GM23248 (cell line): ENCODE measurements around the gene FGF1. TPM values are rescaled to one million over a fixed set of nuclear protein-coding genes. Genes with fewer than 3 reads are reported as not detected.
A peak's percentile ranks its signal among the peaks of the same experiment; 100 is the strongest.

Experiments used
- DNase-seq: peaks from one replicate; pipeline ENCODE4 v3.0.0-alpha.2; 2015
- H2AFZ ChIP-seq: fragments of 200-600 bp; sonication (generic); 2 replicates; pipeline ENCODE4 v1.6.1; 2016; ENCODE audit warnings: antibody characterized with exemption
- H3F3A ChIP-seq: fragments of 200-600 bp; sonication (generic); 2 replicates; pipeline ENCODE4 v1.6.1; 2016; ENCODE audit warnings: mild to moderate bottlenecking, antibody characterized with exemption, mixed run types; ENCODE audit not compliant: insufficient read depth
- H3K27ac ChIP-seq: fragments of 200-600 bp; sonication (generic); 2 replicates; pipeline ENCODE4 v1.5.1; 2016; ENCODE audit warnings: mild to moderate bottlenecking
- H3K27me3 ChIP-seq: fragments of 200-600 bp; sonication (generic); replicated peaks from 2 replicates; pipeline ENCODE4 v1.6.1; 2016; ENCODE audit warnings: mild to moderate bottlenecking; ENCODE audit not compliant: insufficient read depth
- H3K36me3 ChIP-seq: fragments of 200-600 bp; sonication (generic); 2 replicates; pipeline ENCODE4 v1.6.1; 2016; ENCODE audit warnings: low read depth, mild to moderate bottlenecking
- H3K4me1 ChIP-seq: fragments of 200-600 bp; sonication (generic); 2 replicates; pipeline ENCODE4 v1.6.1; 2016; ENCODE audit warnings: mild to moderate bottlenecking; ENCODE audit not compliant: insufficient read depth
- H3K4me2 ChIP-seq: fragments of 200-600 bp; sonication (generic); one replicate; pipeline ENCODE4 v1.6.1; 2016; ENCODE audit warnings: mild to moderate bottlenecking; ENCODE audit not compliant: unreplicated experiment
- H3K4me3 ChIP-seq: fragments of 200-600 bp; sonication (generic); 2 replicates; pipeline ENCODE4 v1.5.1; 2016; ENCODE audit warnings: mild to moderate bottlenecking
- H3K79me2 ChIP-seq: fragments of 200-600 bp; sonication (generic); 2 replicates; pipeline ENCODE4 v1.6.1; 2016; ENCODE audit warnings: mild to moderate bottlenecking; ENCODE audit not compliant: insufficient read depth
- H3K9ac ChIP-seq: fragments of 200-600 bp; sonication (generic); 2 replicates; pipeline ENCODE4 v1.6.1; 2016; ENCODE audit warnings: mild to moderate bottlenecking
- H3K9me2 ChIP-seq: fragments of 200-600 bp; sonication (generic); 2 replicates; pipeline ENCODE4 v1.6.1; 2016; ENCODE audit warnings: mixed run types, mild to moderate bottlenecking, moderate library complexity; ENCODE audit not compliant: insufficient read depth
- H3K9me3 ChIP-seq: fragments of 200-600 bp; sonication (generic); one replicate; pipeline ENCODE4 v1.6.1; 2017; ENCODE audit warnings: low read depth
- H4K20me1 ChIP-seq: fragments of 200-600 bp; sonication (generic); 2 replicates; pipeline ENCODE4 v1.6.0; 2016; ENCODE audit not compliant: insufficient read depth
- EZH2 ChIP-seq: fragments of 200-600 bp; sonication (generic); IDR thresholded peaks from 2 replicates; pipeline ENCODE4 v1.6.1; 2018; ENCODE audit warnings: antibody characterized with exemption, mild to moderate bottlenecking; ENCODE audit not compliant: insufficient read depth, poor library complexity, severe bottlenecking
- EZH2phosphoT487 ChIP-seq: fragments of 200-600 bp; sonication (generic); IDR thresholded peaks from 2 replicates; pipeline ENCODE4 v1.6.1; 2018; ENCODE audit warnings: antibody characterized with exemption, moderate library complexity, mild to moderate bottlenecking, low read depth; ENCODE audit not compliant: insufficient read depth
- WGBS, 2 experiments: methylation state at CpG; one replicate each; pipeline ENCODE4 v1.1.6; 2015 to 2017; ENCODE audit warnings: low lambda C conversion rate in 2 of 2, low coverage in 1 of 2; ENCODE audit errors: missing lambda C conversion rate in 2 of 2; 5-methylcytosine and 5-hydroxymethylcytosine counted together
- in situ Hi-C: fragments of 300-500 bp; cut with MboI; formaldehyde crosslinking; loops from 2 replicates; pipeline ENCODE4 v1.15.0; 2020
- polyA plus RNA-seq: library from polyadenylated mRNA; unstranded; fragments of >200 nt; fragmentation: Nextera tagmentation; extraction: Ambion mirVana; gene quantifications from 2 replicates; pipeline ENCODE4 v1.2.1, GENCODE V29; 2016
- total RNA-seq: library from RNA; depleted of rRNA; stranded (reverse); fragments of >200 nt; shearing (Covaris generic); gene quantifications from 2 replicates; pipeline ENCODE4 v1.2.3, GENCODE V29; 2014

The FGF1 gene
- total and polyA plus RNA-seq, 2 experiments from 2014 or later: 13.8 to 29.6 TPM

DNA sequence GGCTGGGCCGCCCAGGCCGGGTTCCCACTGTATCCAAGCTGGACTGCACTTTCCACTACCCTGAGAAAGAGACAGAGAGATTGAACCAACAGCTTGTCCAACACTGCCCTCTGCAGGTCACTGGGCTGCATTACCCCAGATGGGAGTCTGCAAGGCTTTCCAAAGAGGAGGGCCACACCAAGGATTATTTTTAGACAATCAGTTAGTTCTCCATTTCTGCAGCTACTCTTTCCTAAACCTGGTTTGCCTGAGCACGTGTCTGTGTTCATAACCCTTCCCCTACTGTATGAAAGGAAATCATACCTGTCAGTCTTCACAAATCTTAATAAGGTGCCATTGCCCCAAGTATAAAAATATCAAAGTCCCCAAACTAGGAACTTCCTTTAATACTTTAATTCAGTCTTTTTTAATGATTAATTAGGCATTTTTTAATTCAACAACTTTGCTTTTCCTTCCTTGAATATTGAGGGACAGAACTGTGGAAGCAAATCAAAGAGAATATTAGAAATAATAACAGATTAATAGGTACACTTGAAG is 13.4 kb upstream of the FGF1 start:
- H3F3A ChIP-seq: peaks cover 18% of the 10 kb centered on the region
- H3K79me2 ChIP-seq: no peaks in the 10 kb centered on the region
- H3K4me3 ChIP-seq: no peak overlapping the region
- no peak overlapping the region for H3K4me2 ChIP-seq
- no peaks in the 10 kb centered on the region for H3K9me3 ChIP-seq
- H3K9me2 ChIP-seq: no peaks in the 10 kb centered on the region
- H3K27ac ChIP-seq: no peak overlapping the region
- H2AFZ ChIP-seq: peak overlapping the region; percentile 31; the same call in 1 of the 2 replicates
- DNase-seq: peak; percentile 87
- H3K36me3 ChIP-seq: no peaks in the 10 kb centered on the region
- H3K9ac ChIP-seq: no peak overlapping the region
- no peaks in the 10 kb centered on the region for H4K20me1 ChIP-seq
- in situ Hi-C loops: loop anchor here (5.0 to 25.0 kb wide), 2 partner anchors 87 to 537 kb away; no protein-coding TSS in a partner anchor
- H3K27me3 ChIP-seq: no peaks in the 10 kb centered on the region
- H3K4me1 ChIP-seq: peaks cover 23% of the 10 kb centered on the region
- WGBS, 2 experiments: 0 to 4% methylated on average over 3 of the region's 3 CpGs
- TF ChIP-seq EZH2phosphoT487: no peak
- TF ChIP-seq EZH2: no peak

DNA sequence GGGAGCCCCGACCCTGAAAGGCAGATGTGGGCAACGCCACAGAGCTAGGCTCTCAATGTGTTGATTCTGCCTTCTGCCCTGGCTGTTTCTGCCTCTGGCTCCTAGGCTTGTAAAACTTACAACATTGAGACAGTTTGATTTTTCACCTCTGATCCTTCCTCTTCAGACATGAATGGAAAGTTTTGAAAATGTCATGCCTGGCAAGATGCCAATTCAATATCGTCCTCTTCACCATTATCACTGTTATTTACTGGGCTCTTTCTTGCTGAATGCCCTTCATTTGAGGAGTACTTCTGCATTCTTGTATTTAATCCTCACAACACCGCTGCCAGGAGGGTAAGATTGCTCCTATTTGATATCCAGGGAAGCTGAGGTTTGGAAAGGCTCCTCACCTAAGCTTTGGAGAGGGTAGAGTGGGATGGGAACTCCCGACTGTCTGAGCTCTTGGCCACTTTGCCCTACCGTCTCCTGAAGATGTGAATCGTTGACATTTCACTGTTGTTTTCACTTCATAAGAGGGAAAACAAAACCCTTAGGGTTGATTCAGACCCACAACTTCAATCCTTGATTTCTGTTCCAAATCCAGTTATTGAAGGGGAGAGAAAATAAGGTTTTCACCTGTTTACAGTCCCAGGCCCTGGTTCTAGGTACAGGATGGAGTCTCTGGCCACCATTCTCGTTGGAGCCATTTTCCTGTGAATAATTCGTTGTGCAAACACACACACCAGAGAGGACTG is 12.7 kb upstream of the FGF1 start:
- TF ChIP-seq EZH2: no peak
- TF ChIP-seq EZH2phosphoT487: no peak
- in situ Hi-C loops: loop anchor here (5.0 to 25.0 kb wide), 2 partner anchors 86 to 536 kb away; no protein-coding TSS in a partner anchor
- H3K36me3 ChIP-seq: no peaks in the 10 kb centered on the region
- 54 to 56% methylated on average over 9 of the region's 9 CpGs for WGBS, 2 experiments
- H3K4me2 ChIP-seq: peak overlapping the region; percentile 38
- H3K9me3 ChIP-seq: no peaks in the 10 kb centered on the region
- no peaks in the 10 kb centered on the region for H3K27me3 ChIP-seq
- DNase-seq: no peak
- H3K9me2 ChIP-seq: no peaks in the 10 kb centered on the region
- H2AFZ ChIP-seq: peak overlapping the region; percentile 31; the same call in 1 of the 2 replicates
- H4K20me1 ChIP-seq: no peaks in the 10 kb centered on the region
- no peaks in the 10 kb centered on the region for H3K79me2 ChIP-seq
- peaks cover 23% of the 10 kb centered on the region for H3K4me1 ChIP-seq
- H3K27ac ChIP-seq: no peak overlapping the region
- H3K4me3 ChIP-seq: no peak overlapping the region
- no peak overlapping the region for H3K9ac ChIP-seq
- peaks cover 18% of the 10 kb centered on the region for H3F3A ChIP-seq

DNA sequence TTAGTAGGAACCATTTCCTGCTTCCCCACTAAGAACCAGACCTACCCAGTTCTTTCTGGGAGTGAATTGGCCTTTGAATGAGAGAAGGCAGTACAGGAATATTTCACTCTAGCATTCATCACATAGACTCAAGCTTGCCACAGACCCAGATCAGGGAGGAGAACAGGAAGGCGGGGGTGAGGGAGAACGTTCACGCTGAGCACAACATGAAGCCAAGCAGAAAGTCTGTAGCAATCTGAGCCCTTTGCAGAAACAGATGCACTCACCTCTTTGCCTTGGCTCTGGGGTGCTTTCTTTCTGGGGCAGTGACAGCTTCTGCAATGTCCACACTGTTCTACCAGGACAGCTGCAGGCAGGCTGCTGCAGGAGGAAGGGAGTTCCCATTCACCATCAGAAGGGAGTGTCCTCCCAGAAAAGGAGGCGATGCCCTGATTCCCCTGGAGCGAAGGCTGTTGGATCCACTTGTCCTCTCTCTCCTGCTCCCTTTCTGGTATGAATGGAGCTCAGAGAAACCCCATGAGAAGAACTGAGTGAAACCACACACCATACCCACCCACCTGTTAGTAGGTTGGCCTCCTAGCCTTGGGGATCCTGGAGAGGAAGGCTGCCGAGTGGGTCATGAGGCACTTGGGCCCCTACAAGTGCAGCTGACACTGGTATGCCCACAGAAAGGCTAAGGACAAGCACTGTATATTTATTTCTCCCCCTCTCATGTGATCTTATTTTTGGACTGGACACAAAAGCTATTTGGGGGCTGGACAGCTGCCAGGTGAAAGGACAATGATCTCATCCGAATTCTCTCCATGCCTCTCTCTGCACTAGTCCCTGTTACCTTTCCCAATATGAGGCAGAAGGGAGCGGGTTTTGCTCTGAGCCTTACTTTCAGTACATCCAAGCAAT is 11.7 kb upstream of the FGF1 start:
- Histone ChIP-seq H2AFZ (peak overlapping the region; percentile 76), H3K27me3 (no peaks in the 10 kb centered on the region), H3K9me3 (no peaks in the 10 kb centered on the region), H3F3A (peaks cover 18% of the 10 kb centered on the region), H3K9ac (peak overlapping the region; percentile 64), H3K36me3 (no peaks in the 10 kb centered on the region), H4K20me1 (no peaks in the 10 kb centered on the region), H3K4me1 (peaks cover 23% of the 10 kb centered on the region), H3K9me2 (no peaks in the 10 kb centered on the region), H3K4me2 (peak overlapping the region; percentile 38), H3K4me3 (0 out of 2 replicates have a peak overlapping the region, but pooled peaks have one; percentile 21), H3K27ac (peak overlapping the region; percentile 61), H3K79me2 (no peaks in the 10 kb centered on the region)
- WGBS, 2 experiments: 47 to 60% methylated on average over 8 of the region's 8 CpGs
- in situ Hi-C loops: loop anchor here (5.0 to 25.0 kb wide), 2 partner anchors 85 to 535 kb away; no protein-coding TSS in a partner anchor
- TF ChIP-seq EZH2 (no peak), EZH2phosphoT487 (no peak)
- DNase-seq: peak; percentile 81

DNA sequence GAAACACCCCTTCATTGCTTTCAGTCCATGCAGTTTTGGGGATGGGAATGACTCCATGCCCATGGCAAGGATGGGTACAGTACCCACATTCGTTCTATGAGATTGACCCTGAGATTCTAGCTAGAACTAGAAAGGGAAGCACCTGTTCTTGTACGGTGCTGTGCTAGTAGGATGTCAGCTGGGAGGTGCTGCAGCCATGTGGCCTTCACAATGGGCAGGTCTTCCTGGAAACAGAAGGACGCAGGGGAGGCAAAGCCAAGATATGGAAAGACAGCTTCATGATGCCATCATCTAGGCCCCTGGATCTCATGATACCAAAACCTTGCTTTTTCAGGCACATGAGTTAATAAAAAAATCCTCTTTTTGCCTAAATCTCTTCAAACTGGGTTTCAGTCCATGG is 10.5 kb upstream of the FGF1 start:
- Histone ChIP-seq H3K36me3 (no peaks in the 10 kb centered on the region), H3K9me3 (no peaks in the 10 kb centered on the region), H3K79me2 (no peaks in the 10 kb centered on the region), H3K4me1 (peaks cover 23% of the 10 kb centered on the region), H3K9ac (no peak overlapping the region), H3F3A (peaks cover 18% of the 10 kb centered on the region), H3K4me3 (no peak overlapping the region), H4K20me1 (no peaks in the 10 kb centered on the region), H3K4me2 (no peak overlapping the region), H3K9me2 (no peaks in the 10 kb centered on the region), H3K27ac (no peak overlapping the region), H3K27me3 (no peaks in the 10 kb centered on the region), H2AFZ (0 out of 2 replicates have a peak overlapping the region, but pooled peaks have one; percentile 76)
- WGBS, 2 experiments: 95 to 100% methylated on average over 3 of the region's 3 CpGs
- no peak for DNase-seq
- TF ChIP-seq EZH2 (no peak), EZH2phosphoT487 (no peak)
- in situ Hi-C loops: loop anchor here (5.0 to 25.0 kb wide), 2 partner anchors 84 to 534 kb away; no protein-coding TSS in a partner anchor
